HG03159 (cell line): Measurements from ENCODE around the gene MYL9.

ENCODE experiments used
- ATAC-seq: cut with Tn5 transposase; IDR thresholded peaks from one replicate; pipeline ENCODE4 v1.9.1; 2021; ENCODE audit warnings: mild to moderate bottlenecking, moderate library complexity; ENCODE audit not compliant: unreplicated experiment

MYL9 gene

GRCh38 chr20:36525620-36526365 lies 15.5 kb upstream of the MYL9 start:
- ATAC-seq: no peak

- ATAC-seq: no peak
These were observed 14.8 kb upstream of the MYL9 start for GRCh38 chr20:36526521-36527011.

GRCh38 chr20:36527331-36528125 lies 13.8 kb upstream of the MYL9 start:
- ATAC-seq: no peak

- no peak for ATAC-seq
These were observed 13.0 kb upstream of the MYL9 start for GRCh38 chr20:36528176-36528874.

- ATAC-seq: no peak
These were observed 12.4 kb upstream of the MYL9 start for GRCh38 chr20:36528875-36529417.

- ATAC-seq: no peak
These were observed 8.9 kb upstream of the MYL9 start for GRCh38 chr20:36532388-36532787.

GRCh38 chr20:36532822-36533221 lies 8.5 kb upstream of the MYL9 start:
- ATAC-seq: no peak

GRCh38 chr20:36538026-36538722 lies 3.1 kb upstream of the MYL9 start:
- no peak for ATAC-seq

GRCh38 chr20:36540551-36541211 lies 638 bp upstream of the MYL9 start:
- no peak for ATAC-seq

- ATAC-seq: no peak
These were observed 609 bp downstream of the MYL9 start for GRCh38 chr20:36541768-36542488.

- ATAC-seq: no peak
These were observed 1.3 kb downstream of the MYL9 start for GRCh38 chr20:36542516-36543183.

GRCh38 chr20:36543184-36544133 lies 2.1 kb downstream of the MYL9 start:
- ATAC-seq: no peak

GRCh38 chr20:36544134-36545018 lies 3.1 kb downstream of the MYL9 start:
- no peak for ATAC-seq

- ATAC-seq: no peak
These were observed 4.9 kb downstream of the MYL9 start for GRCh38 chr20:36546111-36546736.

GRCh38 chr20:36547186-36548005 lies 6.1 kb downstream of the MYL9 start:
- ATAC-seq: no peak

GRCh38 chr20:36548006-36548315 lies 6.6 kb downstream of the MYL9 start:
- no peak for ATAC-seq
